OCI-LY3 (cell line): ENCODE measurements around the gene SARS2.

Experiments
- H2AFZ ChIP-seq: fragments of 200-600, 300-600 bp; shearing (Covaris generic); 2 replicates; pipeline ENCODE4 v1.6.0; 2014; ENCODE audit warnings: antibody characterized with exemption, low read depth, low read length
- H3K27ac ChIP-seq: fragments of 200-600, 300-600 bp; sonication (generic); 2 replicates; pipeline ENCODE4 v1.5.1; 2014; ENCODE audit warnings: mild to moderate bottlenecking, low read length, moderate library complexity, mixed read lengths
- H3K27me3 ChIP-seq: fragments of 200-600, 300-600 bp; sonication (generic); 2 replicates; pipeline ENCODE4 v1.6.1; 2014; ENCODE audit warnings: low read depth, low read length, mixed read lengths
- H3K36me3 ChIP-seq: fragments of 200-600, 300-600 bp; sonication (generic); replicated peaks from 2 replicates; pipeline ENCODE3; 2014; ENCODE audit warnings: low read depth, low read length, mixed read lengths
- H3K4me1 ChIP-seq: fragments of 300-600, 200-600 bp; sonication (generic); 2 replicates; pipeline ENCODE4 v1.6.1; 2014; ENCODE audit warnings: low read length, mixed read lengths
- H3K4me2 ChIP-seq: fragments of 200-600, 300-600 bp; sonication (generic); 2 replicates; pipeline ENCODE4 v1.6.1; 2014; ENCODE audit warnings: low read length, mixed read lengths
- H3K4me3 ChIP-seq: fragments of 300-600, 200-600 bp; sonication (generic); 2 replicates; pipeline ENCODE4 v1.5.1; 2014; ENCODE audit warnings: antibody characterized with exemption, mild to moderate bottlenecking, low read length, moderate library complexity
- H3K79me2 ChIP-seq: fragments of 300-600, 200-600 bp; shearing (Covaris generic); 2 replicates; pipeline ENCODE4 v1.6.1; 2014; ENCODE audit warnings: mild to moderate bottlenecking, low read length, mixed read lengths
- H3K9ac ChIP-seq: fragments of 300-600, 200-600 bp; shearing (Covaris generic); 2 replicates; pipeline ENCODE4 v1.6.0; 2014; ENCODE audit warnings: mild to moderate bottlenecking, low read length, moderate library complexity
- H3K9me3 ChIP-seq: fragments of 200-600, 300-600 bp; shearing (Covaris generic); 2 replicates; pipeline ENCODE4 v1.6.1; 2014; ENCODE audit warnings: low read length, mixed read lengths; ENCODE audit not compliant: insufficient read depth
- H4K20me1 ChIP-seq: fragments of 200-600, 300-600 bp; sonication (generic); 2 replicates; pipeline ENCODE4 v1.6.1; 2016; ENCODE audit warnings: low read length, mixed read lengths; ENCODE audit not compliant: insufficient read depth
- EZH2phosphoT487 ChIP-seq: fragments of 200-600 bp; shearing (Covaris generic); IDR thresholded peaks from 2 replicates; pipeline ENCODE4 v1.6.1; 2018; ENCODE audit warnings: antibody characterized with exemption, mixed run types, low read depth
- TF ChIP-seq, protein P1 (sequence below): fragments of 200-600, 300-600 bp; sonication (generic); IDR thresholded peaks from 2 replicates; pipeline ENCODE4 v1.5.1; 2014; ENCODE audit warnings: antibody characterized with exemption, low read length, low read depth

The SARS2 gene

DNA sequence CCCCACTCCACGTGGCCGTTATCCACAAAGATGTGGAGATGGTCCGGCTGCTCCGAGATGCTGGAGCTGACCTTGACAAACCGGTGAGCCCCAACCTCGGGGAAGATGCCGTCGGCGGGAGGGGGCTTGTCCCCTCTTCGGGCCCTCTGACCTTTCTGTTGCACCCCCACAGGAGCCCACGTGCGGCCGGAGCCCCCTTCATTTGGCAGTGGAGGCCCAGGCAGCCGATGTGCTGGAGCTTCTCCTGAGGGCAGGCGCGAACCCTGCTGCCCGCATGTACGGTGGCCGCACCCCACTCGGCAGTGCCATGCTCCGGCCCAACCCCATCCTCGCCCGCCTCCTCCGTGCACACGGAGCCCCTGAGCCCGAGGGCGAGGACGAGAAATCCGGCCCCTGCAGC is 23.3 kb downstream of the SARS2 start:
- H4K20me1 ChIP-seq, result no peaks in the 10 kb centered on the region
- no peaks in the 10 kb centered on the region for H3K27me3 ChIP-seq
- H3K79me2 ChIP-seq, result peaks cover 16% of the 10 kb centered on the region; the same call in 1 of the 2 replicates
- H3K4me1 ChIP-seq, result no peaks in the 10 kb centered on the region
- H2AFZ ChIP-seq, result no peak overlapping the region
- no peak overlapping the region for H3K4me3 ChIP-seq
- no peak overlapping the region for H3K27ac ChIP-seq
- TF ChIP-seq, protein P1, sequence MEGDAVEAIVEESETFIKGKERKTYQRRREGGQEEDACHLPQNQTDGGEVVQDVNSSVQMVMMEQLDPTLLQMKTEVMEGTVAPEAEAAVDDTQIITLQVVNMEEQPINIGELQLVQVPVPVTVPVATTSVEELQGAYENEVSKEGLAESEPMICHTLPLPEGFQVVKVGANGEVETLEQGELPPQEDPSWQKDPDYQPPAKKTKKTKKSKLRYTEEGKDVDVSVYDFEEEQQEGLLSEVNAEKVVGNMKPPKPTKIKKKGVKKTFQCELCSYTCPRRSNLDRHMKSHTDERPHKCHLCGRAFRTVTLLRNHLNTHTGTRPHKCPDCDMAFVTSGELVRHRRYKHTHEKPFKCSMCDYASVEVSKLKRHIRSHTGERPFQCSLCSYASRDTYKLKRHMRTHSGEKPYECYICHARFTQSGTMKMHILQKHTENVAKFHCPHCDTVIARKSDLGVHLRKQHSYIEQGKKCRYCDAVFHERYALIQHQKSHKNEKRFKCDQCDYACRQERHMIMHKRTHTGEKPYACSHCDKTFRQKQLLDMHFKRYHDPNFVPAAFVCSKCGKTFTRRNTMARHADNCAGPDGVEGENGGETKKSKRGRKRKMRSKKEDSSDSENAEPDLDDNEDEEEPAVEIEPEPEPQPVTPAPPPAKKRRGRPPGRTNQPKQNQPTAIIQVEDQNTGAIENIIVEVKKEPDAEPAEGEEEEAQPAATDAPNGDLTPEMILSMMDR, result no peak
- TF ChIP-seq EZH2phosphoT487, result no peak
- no peaks in the 10 kb centered on the region for H3K9me3 ChIP-seq
- H3K9ac ChIP-seq, result no peak overlapping the region
- H3K4me2 ChIP-seq, result no peak overlapping the region
- H3K36me3 ChIP-seq, result peaks cover 37% of the 10 kb centered on the region

DNA sequence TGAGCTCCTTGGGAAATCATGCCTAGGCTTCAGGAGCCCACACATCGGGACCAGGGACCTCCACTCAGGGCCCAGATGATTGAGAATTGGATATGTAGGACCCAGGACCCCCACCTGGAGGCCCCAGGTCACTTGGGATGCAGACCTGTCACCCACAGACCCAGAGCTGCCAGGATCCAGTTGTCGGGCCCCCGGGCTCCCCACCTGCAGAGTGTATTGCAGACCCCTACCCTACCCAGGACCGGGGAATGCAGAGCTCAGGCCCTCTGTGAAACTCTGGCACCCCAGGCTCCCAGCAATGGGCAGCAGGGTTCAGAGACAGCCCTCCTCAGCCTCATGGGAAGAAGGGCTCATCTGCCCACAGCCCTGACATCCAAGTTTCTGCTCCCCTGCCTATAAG is 24.9 kb downstream of the SARS2 start:
- no peak overlapping the region for H3K9ac ChIP-seq
- no peak overlapping the region for H2AFZ ChIP-seq
- H3K36me3 ChIP-seq, result peaks cover 43% of the 10 kb centered on the region
- H3K27me3 ChIP-seq, result no peaks in the 10 kb centered on the region
- TF ChIP-seq, protein P1, result no peak
- TF ChIP-seq EZH2phosphoT487, result no peak
- no peak overlapping the region for H3K27ac ChIP-seq
- H3K4me3 ChIP-seq, result no peak overlapping the region
- peaks cover 4% of the 10 kb centered on the region for H3K4me1 ChIP-seq
- peaks cover 29% of the 10 kb centered on the region for H3K79me2 ChIP-seq
- no peak overlapping the region for H3K4me2 ChIP-seq
- H4K20me1 ChIP-seq, result no peaks in the 10 kb centered on the region
- H3K9me3 ChIP-seq, result no peaks in the 10 kb centered on the region

DNA sequence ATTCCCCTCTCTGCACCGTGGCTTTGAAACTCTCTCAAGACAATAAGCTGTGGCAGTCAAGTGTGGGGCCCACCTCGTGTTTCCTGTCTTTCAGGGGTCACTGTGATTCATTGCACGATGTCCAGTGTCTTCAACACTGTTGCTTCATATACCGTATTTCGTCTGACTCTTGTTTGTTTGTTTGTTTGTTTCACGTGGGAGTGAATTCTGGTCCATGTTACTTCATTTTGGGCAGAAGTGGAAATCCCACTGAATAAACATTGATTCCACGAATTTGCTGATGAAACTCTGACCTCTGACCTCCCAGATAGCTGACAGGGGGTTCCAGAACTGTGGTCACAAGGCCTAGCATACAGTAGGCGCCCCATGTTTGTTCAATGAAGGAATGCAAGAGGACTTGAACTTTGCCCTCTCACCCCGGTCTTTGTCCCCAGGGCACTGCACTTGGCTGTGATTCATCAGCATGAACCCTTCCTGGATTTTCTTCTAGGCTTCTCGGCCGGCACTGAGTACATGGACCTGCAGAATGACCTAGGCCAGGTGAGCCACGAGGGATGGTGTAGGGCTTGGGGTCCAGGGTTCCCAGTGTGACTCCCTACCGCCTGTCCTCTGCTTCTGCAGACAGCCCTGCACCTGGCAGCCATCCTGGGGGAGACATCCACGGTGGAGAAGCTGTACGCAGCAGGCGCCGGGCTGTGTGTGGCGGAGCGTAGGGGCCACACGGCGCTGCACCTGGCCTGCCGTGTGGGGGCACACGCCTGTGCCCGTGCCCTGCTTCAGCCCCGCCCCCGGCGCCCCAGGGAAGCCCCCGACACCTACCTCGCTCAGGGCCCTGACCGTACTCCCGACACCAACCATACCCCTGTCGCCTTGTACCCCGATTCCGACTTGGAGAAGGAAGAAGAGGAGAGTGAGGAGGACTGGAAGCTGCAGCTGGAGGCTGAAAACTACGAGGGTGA is 25.7 kb downstream of the SARS2 start:
- TF ChIP-seq, protein P1, result no peak
- TF ChIP-seq EZH2phosphoT487, result no peak
- no peaks in the 10 kb centered on the region for H3K9me3 ChIP-seq
- H2AFZ ChIP-seq, result no peak overlapping the region
- H3K27ac ChIP-seq, result no peak overlapping the region
- H3K4me2 ChIP-seq, result no peak overlapping the region
- no peak overlapping the region for H3K9ac ChIP-seq
- H3K79me2 ChIP-seq, result peaks cover 37% of the 10 kb centered on the region
- no peaks in the 10 kb centered on the region for H4K20me1 ChIP-seq
- H3K4me1 ChIP-seq, result peaks cover 5% of the 10 kb centered on the region
- no peaks in the 10 kb centered on the region for H3K27me3 ChIP-seq
- H3K36me3 ChIP-seq, result peaks cover 43% of the 10 kb centered on the region
- H3K4me3 ChIP-seq, result no peak overlapping the region

- Histone ChIP-seq H4K20me1 (no peaks in the 10 kb centered on the region), H3K79me2 (peaks cover 37% of the 10 kb centered on the region), H2AFZ (no peak overlapping the region), H3K27ac (no peak overlapping the region), H3K9ac (no peak overlapping the region), H3K36me3 (peaks cover 25% of the 10 kb centered on the region), H3K4me3 (no peak overlapping the region), H3K4me1 (peaks cover 13% of the 10 kb centered on the region), H3K4me2 (no peak overlapping the region), H3K27me3 (no peaks in the 10 kb centered on the region), H3K9me3 (no peaks in the 10 kb centered on the region)
- no peak for TF ChIP-seq EZH2phosphoT487
- TF ChIP-seq, protein P1, result no peak
These were observed 28.9 kb downstream of the SARS2 start for GRCh38 chr19:38901683-38902082.
